H1 (cell line): Measurements from ENCODE around the gene DSTYK. TPM values are rescaled to one million over a fixed set of nuclear protein-coding genes. Genes with fewer than 3 reads are reported as not detected.

Source experiments
- CTCF ChIA-PET: fragments of 300-600 bp; sonication (Branson Sonifier 250); formaldehyde crosslinking; loops from one replicate; lab custom pipeline; 2021; ENCODE audit not compliant: partially characterized antibody; lab: Charles Lee
- POLR2A ChIA-PET: fragments of 300-600 bp; sonication (Branson Sonifier 250); formaldehyde crosslinking; loops from one replicate; lab custom pipeline; 2021; ENCODE audit warnings: inconsistent platforms; ENCODE audit not compliant: partially characterized antibody; lab: Charles Lee
- DNase-seq, 2 experiments: peaks; one replicate each; pipeline versions ENCODE4 v3.0.0 to v3.0.0-alpha.2; 2010 to 2022; ENCODE audit warnings: low spot score in 2 of 2, low read depth in 1 of 2, mixed read lengths in 1 of 2
- FAIRE-seq: peaks from 2 replicates; lab custom pipeline; 2011; peaks lifted over from hg19 to GRCh38; lab: Jason Lieb, UNC
- H2AFZ ChIP-seq: 2 replicates; pipeline ENCODE4 v1.8.1; 2012; ENCODE audit warnings: low read length, inconsistent platforms
- H2AK5ac ChIP-seq: 2 replicates; pipeline ENCODE4 v1.6.1; 2013; ENCODE audit warnings: low read depth, low read length
- H2BK120ac ChIP-seq: replicated peaks from 2 replicates; pipeline ENCODE3; 2013; ENCODE audit warnings: low read depth, low read length, inconsistent platforms
- H2BK12ac ChIP-seq: 2 replicates; pipeline ENCODE4 v1.6.1; 2013; ENCODE audit warnings: low read depth, low read length
- H2BK15ac ChIP-seq: 2 replicates; pipeline ENCODE4 v1.6.1; 2013; ENCODE audit warnings: low read length
- H2BK20ac ChIP-seq: 2 replicates; pipeline ENCODE4 v1.6.1; 2013; ENCODE audit warnings: low read length
- H2BK5ac ChIP-seq: 2 replicates; pipeline ENCODE4 v1.6.1; 2013; ENCODE audit warnings: low read depth, low read length
- H3K14ac ChIP-seq: 2 replicates; pipeline ENCODE4 v1.6.1; 2013; ENCODE audit warnings: inconsistent platforms; ENCODE audit not compliant: insufficient read length
- H3K18ac ChIP-seq: 2 replicates; pipeline ENCODE4 v1.6.1; 2013; ENCODE audit warnings: low read length; ENCODE audit errors: extremely low read depth
- H3K23ac ChIP-seq: 2 replicates; pipeline ENCODE4 v1.6.1; 2013; ENCODE audit warnings: inconsistent platforms; ENCODE audit not compliant: insufficient read length
- H3K23me2 ChIP-seq: 2 replicates; pipeline ENCODE4 v1.6.1; 2013; ENCODE audit warnings: low read depth, low read length
- H3K27ac ChIP-seq: 2 replicates; pipeline ENCODE4 v1.6.1; 2011; ENCODE audit warnings: low read depth, low read length, inconsistent platforms
- H3K27me3 ChIP-seq, 4 experiments: replicated peaks in 1 of 4; 1 replicate in 1 of 4; 2 replicates in 3 of 4; pipeline versions ENCODE4 v1.6.1 to v1.8.1; 2011 to 2013; ENCODE audit warnings: low read length in 3 of 4, mild to moderate bottlenecking in 3 of 4, inconsistent platforms in 2 of 4, mixed read lengths in 2 of 4, moderate library complexity in 1 of 4; ENCODE audit not compliant: control insufficient read depth in 3 of 4, insufficient read depth in 3 of 4; ENCODE audit errors: extremely low read depth in 1 of 4
- H3K36me3 ChIP-seq, 4 experiments: 2 replicates each; pipeline versions ENCODE4 v1.6.1 to v1.8.1; 2011 to 2013; ENCODE audit warnings: mild to moderate bottlenecking in 4 of 4, low read length in 3 of 4, moderate library complexity in 2 of 4, control low read depth in 1 of 4, inconsistent platforms in 1 of 4; ENCODE audit not compliant: insufficient read depth in 4 of 4, control insufficient read depth in 2 of 4
- H3K4ac ChIP-seq: replicated peaks from 2 replicates; pipeline ENCODE3; 2013; ENCODE audit warnings: low read length, low read depth, mixed read lengths, inconsistent platforms; ENCODE audit not compliant: insufficient read length
- H3K4me1 ChIP-seq, 4 experiments: replicated peaks in 1 of 4; 1 replicate in 1 of 4; 2 replicates in 3 of 4; pipeline versions ENCODE4 v1.6.1 to v1.8.1; 2011 to 2013; ENCODE audit warnings: low read length in 3 of 4, inconsistent platforms in 2 of 4, mixed read lengths in 1 of 4; ENCODE audit not compliant: insufficient read depth in 4 of 4, control insufficient read depth in 3 of 4
- H3K4me2 ChIP-seq, 2 experiments: 2 replicates each; pipeline versions ENCODE4 v1.6.1 to v1.8.1; 2011 to 2013; ENCODE audit warnings: low read depth in 2 of 2, low read length in 2 of 2, control low read depth in 1 of 2, inconsistent platforms in 1 of 2, mild to moderate bottlenecking in 1 of 2; ENCODE audit not compliant: insufficient read depth in 1 of 2
- H3K4me3 ChIP-seq, 4 experiments: fragments of 200-600, 300-600 bp in 1 of 4; sonication (generic), shearing (Covaris generic), sonication (Bioruptor Twin) in 1 of 4; 2 replicates each; pipeline versions ENCODE4 v1.5.1 to v1.8.1; 2011 to 2016; ENCODE audit warnings: low read length in 4 of 4, low read depth in 3 of 4, control low read depth in 2 of 4, inconsistent platforms in 2 of 4, mild to moderate bottlenecking in 2 of 4, mixed read lengths in 1 of 4, moderate library complexity in 1 of 4; ENCODE audit not compliant: insufficient read depth in 2 of 4; ENCODE audit errors: extremely low read depth in 1 of 4
- H3K56ac ChIP-seq: replicated peaks from 2 replicates; pipeline ENCODE3; 2013; ENCODE audit warnings: low read depth, mild to moderate bottlenecking, mixed read lengths, low read length, inconsistent platforms; ENCODE audit not compliant: insufficient read length
- H3K79me1 ChIP-seq: 2 replicates; pipeline ENCODE4 v1.6.1; 2013; ENCODE audit warnings: low read depth, low read length, control low read depth
- H3K79me2 ChIP-seq, 2 experiments: 2 replicates each; pipeline versions ENCODE4 v1.6.1 to v1.8.1; 2012 to 2013; ENCODE audit warnings: low read length in 2 of 2, mild to moderate bottlenecking in 2 of 2, inconsistent platforms in 1 of 2; ENCODE audit not compliant: insufficient read depth in 2 of 2, control insufficient read depth in 1 of 2
- H3K9ac ChIP-seq, 4 experiments: replicated peaks in 1 of 4; 1 replicate in 1 of 4; 2 replicates in 3 of 4; pipeline versions ENCODE4 v1.6.1 to v1.8.1; 2011 to 2013; ENCODE audit warnings: low read depth in 3 of 4, low read length in 3 of 4, control low read depth in 2 of 4, mild to moderate bottlenecking in 2 of 4, moderate library complexity in 2 of 4, inconsistent platforms in 1 of 4; ENCODE audit errors: extremely low read depth in 1 of 4
- H3K9me3 ChIP-seq, 2 experiments: 2 replicates each; pipeline versions ENCODE4 v1.6.1 to v1.8.1; 2012 to 2013; ENCODE audit warnings: mild to moderate bottlenecking in 2 of 2, moderate library complexity in 2 of 2, control low read depth in 1 of 2, inconsistent platforms in 1 of 2, low read depth in 1 of 2, low read length in 1 of 2, mixed read lengths in 1 of 2; ENCODE audit not compliant: insufficient read depth in 2 of 2
- H4K20me1 ChIP-seq, 2 experiments: replicated peaks in 1 of 2; 2 replicates each; pipeline versions ENCODE3 to v1.8.1; 2011 to 2013; ENCODE audit warnings: inconsistent platforms in 2 of 2, low read length in 2 of 2, mild to moderate bottlenecking in 1 of 2; ENCODE audit not compliant: insufficient read depth in 2 of 2, control insufficient read depth in 1 of 2
- H4K5ac ChIP-seq: 2 replicates; pipeline ENCODE4 v1.6.1; 2013; ENCODE audit warnings: low read length, low read depth, mixed read lengths, inconsistent platforms; ENCODE audit not compliant: insufficient read length
- H4K8ac ChIP-seq: 2 replicates; pipeline ENCODE4 v1.8.0; 2013; ENCODE audit warnings: mild to moderate bottlenecking, moderate library complexity, low read length, inconsistent platforms; ENCODE audit not compliant: insufficient read depth; ENCODE audit errors: extremely low read depth
- H4K91ac ChIP-seq: replicated peaks from 2 replicates; pipeline ENCODE3; 2013; ENCODE audit warnings: low read length, mixed read lengths, inconsistent platforms; ENCODE audit not compliant: insufficient read length
- FOSL1 ChIP-seq: IDR thresholded peaks from 2 replicates; pipeline ENCODE4 v1.6.1; 2011; ENCODE audit warnings: mild to moderate bottlenecking, low read depth, low read length, moderate library complexity; ENCODE audit not compliant: insufficient read depth
- KDM5A ChIP-seq: fragments of 200-600 bp; IDR thresholded peaks from 2 replicates; pipeline ENCODE4 v1.7.1; 2012; ENCODE audit warnings: mild to moderate bottlenecking, low read length, inconsistent platforms, mixed read lengths
- POLR2AphosphoS5 ChIP-seq: IDR thresholded peaks from 2 replicates; pipeline ENCODE4 v1.6.1; 2011; ENCODE audit warnings: low read depth, low read length
- TEAD4 ChIP-seq: IDR thresholded peaks from 2 replicates; pipeline ENCODE4 v1.6.1; 2012; ENCODE audit warnings: low read depth, low read length, inconsistent platforms, mixed read lengths
- WGBS, 2 experiments: shearing (Covaris generic) in 1 of 2; methylation state at CpG; one replicate each; pipeline versions ENCODE4 v1.1.6 to v1.1.7; 2013 to 2015; ENCODE audit warnings: low lambda C conversion rate in 2 of 2, mixed read lengths in 2 of 2, inconsistent platforms in 1 of 2, low coverage in 1 of 2, missing lambda C conversion rate in 1 of 2; ENCODE audit not compliant: insufficient replicate concordance in 2 of 2, insufficient coverage in 1 of 2, insufficient read length in 1 of 2; ENCODE audit errors: extremely low coverage in 1 of 2, missing lambda C conversion rate in 1 of 2; 5-methylcytosine and 5-hydroxymethylcytosine counted together
- polyA plus RNA-seq, 7 experiments: library from polyadenylated mRNA; depleted of rRNA in 3 of 7; stranded (reverse) in 5 of 7; unstranded in 2 of 7; fragments of >200 nt in 5 of 7; fragments of 200-250 nt in 2 of 7; gene quantifications; 1 replicate in 5 of 7; 2 replicates in 1 of 7; 4 replicates in 1 of 7; pipeline versions ENCODE4 v1.2.1 to v1.2.3, GENCODE V29; 2011 to 2013; ENCODE audit warnings: missing spikeins in 2 of 7, mixed read lengths in 2 of 7
- total RNA-seq: library from RNA; stranded (reverse); fragmentation: NEBNext Ultra II Directional; extraction: Animal tissue kit (Norgen Biotek cat#: 25700); gene quantifications from 2 replicates; pipeline ENCODE4 v1.2.1, GENCODE V29; 2021

The DSTYK gene
- total and polyA plus RNA-seq, 2 of the 8 experiments (the other 6 are each of a cell fraction or from before 2014, with no cell fraction given) = 2.7 to 8.5 TPM

DNA sequence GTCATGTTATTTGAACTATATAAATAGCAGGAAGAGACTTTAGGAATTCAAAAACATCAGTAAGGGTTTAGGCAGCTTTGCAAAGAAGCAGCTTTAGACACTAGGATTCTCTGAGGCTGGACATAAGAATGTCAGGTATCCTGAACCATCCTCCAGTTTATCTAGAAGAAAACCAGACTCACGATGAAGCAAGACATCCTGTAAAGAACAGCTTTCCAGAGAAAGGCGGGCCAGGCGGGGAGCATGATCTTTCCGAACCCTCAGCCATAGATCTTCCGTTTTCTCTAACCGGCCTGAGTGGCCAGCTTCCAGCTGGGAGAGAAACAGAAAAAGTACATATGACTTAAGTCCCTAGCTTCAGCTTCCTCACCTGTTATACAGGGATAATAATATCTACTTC lies 50.4 kb downstream of the DSTYK start:
- no peaks in the 10 kb centered on the region for H3K23me2 ChIP-seq
- WGBS, 2 experiments = 91% methylated on average over 6 of the region's 6 CpGs; no CpG with 5 or more reads in 1 of the 2 experiments
- peaks cover 13 to 79% (median 45%) of the 10 kb centered on the region in 4 experiments; a peak in 7 of 8 replicates for H3K36me3 ChIP-seq
- H3K14ac ChIP-seq = no peak overlapping the region
- H3K56ac ChIP-seq = no peak overlapping the region
- no peaks in the 10 kb centered on the region for H3K27me3 ChIP-seq
- no peak overlapping the region for H2AK5ac ChIP-seq
- H3K79me2 ChIP-seq = no peaks in the 10 kb centered on the region
- H2BK120ac ChIP-seq = no peak overlapping the region
- no peak overlapping the region for H2BK5ac ChIP-seq
- no peak overlapping the region for H3K4me3 ChIP-seq
- no peak overlapping the region for H4K5ac ChIP-seq
- no peak overlapping the region for H4K8ac ChIP-seq
- no peak overlapping the region for H3K4ac ChIP-seq
- no peak for FAIRE-seq
- no peak overlapping the region for H3K9ac ChIP-seq
- peaks cover 8 to 12% of the 10 kb centered on the region in 2 experiments for H3K9me3 ChIP-seq
- H3K27ac ChIP-seq = no peak overlapping the region
- CTCF ChIA-PET = interaction anchor here (0.6 to 0.9 kb wide), 2 partner anchors 20 to 885 kb away, joined by 3 to 5 read pairs; no protein-coding TSS in a partner anchor
- POLR2A ChIA-PET = no interaction called here
- H4K91ac ChIP-seq = no peak overlapping the region
- H3K23ac ChIP-seq = no peak overlapping the region
- H4K20me1 ChIP-seq = peaks cover 0 to 3% of the 10 kb centered on the region in 2 experiments
- no peak overlapping the region for H2BK20ac ChIP-seq
- no peak overlapping the region for H2BK15ac ChIP-seq
- no peaks in the 10 kb centered on the region for H3K79me1 ChIP-seq
- no peak overlapping the region for H3K4me2 ChIP-seq
- H3K4me1 ChIP-seq = no peaks in the 10 kb centered on the region
- H3K18ac ChIP-seq = no peak overlapping the region
- TF ChIP-seq TEAD4 (no peak), FOSL1 (no peak), KDM5A (no peak), POLR2AphosphoS5 (no peak)
- no peak overlapping the region for H2AFZ ChIP-seq
- DNase-seq = no peak
- no peak overlapping the region for H2BK12ac ChIP-seq
